Chondrocyte (in vitro differentiated cells): Measurements from ENCODE around the gene IPMK. TPM values are rescaled to one million over a fixed set of nuclear protein-coding genes. Genes with fewer than 3 reads are reported as not detected.

ENCODE experiments used
- DNase-seq: peaks from one replicate; pipeline ENCODE4 v3.0.0; 2021; ENCODE audit warnings: mixed read lengths, low spot score
- H3K27ac Mint-ChIP-seq: one replicate; pipeline ENCODE4 v1.8.0; 2021; ENCODE audit warnings: mild to moderate bottlenecking, moderate library complexity, mixed read lengths; ENCODE audit not compliant: unreplicated experiment
- H3K27me3 Mint-ChIP-seq: 2 replicates; pipeline ENCODE4 v1.8.0; 2021; ENCODE audit warnings: low read depth, mixed read lengths
- H3K36me3 Mint-ChIP-seq: 2 replicates; pipeline ENCODE4 v1.8.0; 2021; ENCODE audit warnings: low read depth, mixed read lengths
- H3K4me1 Mint-ChIP-seq: 2 replicates; pipeline ENCODE4 v1.8.0; 2021; ENCODE audit warnings: low read depth, mild to moderate bottlenecking, mixed read lengths
- H3K4me3 Mint-ChIP-seq: one replicate; pipeline ENCODE4 v1.8.0; 2021; ENCODE audit warnings: mild to moderate bottlenecking, moderate library complexity, mixed read lengths; ENCODE audit not compliant: unreplicated experiment
- H3K9me3 Mint-ChIP-seq: 2 replicates; pipeline ENCODE4 v1.8.0; 2021; ENCODE audit warnings: low read depth, mixed read lengths
- total RNA-seq: library from RNA; stranded (reverse); gene quantifications from 3 replicates; pipeline ENCODE4 v1.2.1, GENCODE V29; 2021
- TF ChIP-seq, protein P1 (sequence below): fragments of 200-600 bp; sonication (generic); IDR thresholded peaks from 2 replicates; pipeline ENCODE4 v1.5.0; 2021; ENCODE audit warnings: antibody characterized with exemption, mild to moderate bottlenecking, moderate library complexity

Gene IPMK
- total RNA-seq, 1 donor from 2014 or later: 2.9 TPM

DNA sequence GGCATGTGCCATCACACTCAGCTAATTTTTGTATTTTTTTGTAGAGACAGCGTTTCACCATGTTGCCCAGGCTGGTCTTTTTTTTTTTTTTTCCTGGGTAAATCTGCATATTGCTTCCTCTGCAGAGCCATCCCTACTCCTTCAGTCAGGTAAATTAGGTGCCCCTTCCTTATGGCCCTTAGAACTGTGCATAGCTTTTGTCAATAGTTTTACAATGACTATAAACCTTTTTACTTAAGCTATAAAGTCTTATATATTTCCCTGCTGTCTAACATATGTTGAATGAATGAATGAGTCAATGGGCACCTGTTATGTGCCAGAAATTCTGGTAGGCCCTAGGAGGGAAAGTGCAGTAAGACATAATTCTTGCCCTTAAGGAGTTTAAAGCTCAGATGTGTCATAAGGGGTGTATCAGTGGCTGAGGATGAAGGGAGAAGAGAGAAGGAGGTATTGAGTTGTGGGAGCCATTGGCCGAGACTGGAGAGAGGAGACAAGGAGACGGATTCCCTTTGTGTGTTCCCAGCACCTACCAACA, 36.5 kb upstream of the IPMK start:
- H3K4me1 Mint-ChIP-seq: no peaks in the 10 kb centered on the region
- no peak overlapping the region for H3K4me3 Mint-ChIP-seq
- no peak for DNase-seq
- H3K36me3 Mint-ChIP-seq: no peaks in the 10 kb centered on the region
- no peak overlapping the region for H3K27ac Mint-ChIP-seq
- H3K27me3 Mint-ChIP-seq: peaks cover 45% of the 10 kb centered on the region
- H3K9me3 Mint-ChIP-seq: no peaks in the 10 kb centered on the region
- TF ChIP-seq, protein P1, sequence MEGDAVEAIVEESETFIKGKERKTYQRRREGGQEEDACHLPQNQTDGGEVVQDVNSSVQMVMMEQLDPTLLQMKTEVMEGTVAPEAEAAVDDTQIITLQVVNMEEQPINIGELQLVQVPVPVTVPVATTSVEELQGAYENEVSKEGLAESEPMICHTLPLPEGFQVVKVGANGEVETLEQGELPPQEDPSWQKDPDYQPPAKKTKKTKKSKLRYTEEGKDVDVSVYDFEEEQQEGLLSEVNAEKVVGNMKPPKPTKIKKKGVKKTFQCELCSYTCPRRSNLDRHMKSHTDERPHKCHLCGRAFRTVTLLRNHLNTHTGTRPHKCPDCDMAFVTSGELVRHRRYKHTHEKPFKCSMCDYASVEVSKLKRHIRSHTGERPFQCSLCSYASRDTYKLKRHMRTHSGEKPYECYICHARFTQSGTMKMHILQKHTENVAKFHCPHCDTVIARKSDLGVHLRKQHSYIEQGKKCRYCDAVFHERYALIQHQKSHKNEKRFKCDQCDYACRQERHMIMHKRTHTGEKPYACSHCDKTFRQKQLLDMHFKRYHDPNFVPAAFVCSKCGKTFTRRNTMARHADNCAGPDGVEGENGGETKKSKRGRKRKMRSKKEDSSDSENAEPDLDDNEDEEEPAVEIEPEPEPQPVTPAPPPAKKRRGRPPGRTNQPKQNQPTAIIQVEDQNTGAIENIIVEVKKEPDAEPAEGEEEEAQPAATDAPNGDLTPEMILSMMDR: no peak

DNA sequence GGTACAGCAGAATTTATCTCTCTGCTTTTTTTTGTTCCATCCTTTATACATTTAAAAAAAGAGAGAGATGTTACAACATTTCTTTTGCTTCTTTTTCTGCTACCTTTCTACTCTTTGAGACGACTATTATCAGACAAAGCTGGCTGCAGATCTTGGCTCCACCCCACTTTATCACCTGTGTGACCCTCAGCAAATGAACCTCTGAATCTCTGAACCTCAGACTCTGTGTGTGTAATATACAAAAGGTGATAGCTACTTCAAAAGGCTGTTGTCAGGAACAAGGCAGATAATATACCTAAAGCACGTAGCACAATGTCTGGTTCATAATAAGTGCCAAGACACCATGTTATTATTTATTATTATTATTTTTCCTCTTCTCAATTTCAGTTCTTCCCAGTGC, 34.6 kb upstream of the IPMK start:
- no peaks in the 10 kb centered on the region for H3K36me3 Mint-ChIP-seq
- H3K27ac Mint-ChIP-seq: no peak overlapping the region
- H3K4me1 Mint-ChIP-seq: no peaks in the 10 kb centered on the region
- no peak overlapping the region for H3K4me3 Mint-ChIP-seq
- DNase-seq: no peak
- peaks cover 31% of the 10 kb centered on the region for H3K27me3 Mint-ChIP-seq
- TF ChIP-seq, protein P1: no peak
- H3K9me3 Mint-ChIP-seq: no peaks in the 10 kb centered on the region

DNA sequence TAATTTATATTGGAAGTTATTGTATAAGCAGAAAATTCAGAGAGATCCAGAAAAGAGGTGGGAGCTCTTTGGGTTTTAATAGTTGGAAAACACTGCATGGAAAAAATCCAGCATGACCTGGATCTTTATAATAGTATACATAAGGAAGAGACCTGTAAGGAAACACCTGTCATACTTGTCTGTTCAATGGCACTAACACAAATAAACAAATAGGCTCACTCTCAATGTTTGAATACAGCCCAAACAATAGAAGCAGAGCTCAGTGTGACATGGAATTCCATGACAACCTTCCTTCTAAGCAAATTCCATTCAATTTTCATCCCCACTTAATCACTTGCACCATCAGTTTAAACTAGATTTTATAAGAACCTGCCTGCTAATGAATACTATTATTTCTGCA, 33.0 kb upstream of the IPMK start:
- H3K4me3 Mint-ChIP-seq: no peak overlapping the region

DNA sequence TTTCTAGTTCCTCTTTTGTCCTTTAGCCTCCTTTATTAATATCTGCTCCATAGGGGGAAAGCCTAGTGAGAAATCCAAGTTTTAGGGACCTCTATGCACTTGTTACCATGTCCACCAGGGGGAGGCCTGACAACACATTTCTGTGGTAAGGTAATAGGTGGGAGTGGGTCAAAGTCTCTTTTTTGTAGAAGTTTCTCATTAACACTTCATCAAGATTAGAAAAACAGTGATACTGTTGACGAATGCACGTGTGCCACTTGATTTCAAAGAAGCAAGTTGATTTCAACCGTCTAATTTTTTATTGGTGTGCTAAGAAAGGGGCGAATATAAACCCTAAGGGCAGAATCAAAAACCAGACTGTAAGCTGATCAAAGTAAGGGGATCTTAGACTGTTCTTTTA, 31.9 kb upstream of the IPMK start:
- TF ChIP-seq, protein P1: peak; percentile 92
- DNase-seq: no peak
- Mint-ChIP-seq H3K4me1 (no peaks in the 10 kb centered on the region), H3K27me3 (peaks cover 21% of the 10 kb centered on the region), H3K27ac (no peak overlapping the region), H3K9me3 (no peaks in the 10 kb centered on the region), H3K4me3 (no peak overlapping the region), H3K36me3 (no peaks in the 10 kb centered on the region)

More for the DNA sequence above, 33.0 kb upstream of the IPMK start:
- Mint-ChIP-seq H3K9me3 (no peaks in the 10 kb centered on the region), H3K27me3 (peaks cover 21% of the 10 kb centered on the region), H3K36me3 (no peaks in the 10 kb centered on the region), H3K4me1 (no peaks in the 10 kb centered on the region), H3K27ac (no peak overlapping the region)
- TF ChIP-seq, protein P1: no peak
- no peak for DNase-seq

DNA sequence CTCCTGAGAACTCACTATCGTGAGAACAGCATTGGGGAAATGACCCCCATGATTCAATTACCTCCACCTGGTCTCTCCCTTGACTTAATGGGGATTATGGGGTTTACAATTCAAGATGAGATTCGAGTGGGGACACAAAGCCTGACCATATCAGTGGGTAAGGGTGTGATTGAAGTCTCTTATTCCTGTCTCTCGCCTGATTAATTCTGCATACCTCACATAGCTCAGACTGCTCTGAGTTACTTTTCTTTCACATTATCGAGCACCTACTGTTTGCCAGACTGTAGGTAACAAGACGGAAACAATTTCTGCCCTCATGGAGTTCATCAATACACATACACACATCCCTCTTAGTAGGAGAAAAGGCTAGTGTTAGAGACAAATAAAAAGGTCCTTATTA, 26.3 kb upstream of the IPMK start:
- Mint-ChIP-seq H3K9me3 (no peaks in the 10 kb centered on the region), H3K27me3 (no peaks in the 10 kb centered on the region), H3K27ac (no peak overlapping the region), H3K4me3 (no peak overlapping the region), H3K36me3 (no peaks in the 10 kb centered on the region), H3K4me1 (peaks cover 4% of the 10 kb centered on the region)
- no peak for DNase-seq
- TF ChIP-seq, protein P1: no peak
